K562 (cell line): Measurements from ENCODE around the gene STIM1.

Source experiments
- CHD2 ChIP-seq: IDR thresholded peaks from 2 replicates; pipeline ENCODE4 v1.6.1; 2011; ENCODE audit warnings: low read depth, low read length
- YY1 ChIP-seq, 3 experiments: IDR thresholded peaks; 2 replicates each; pipeline ENCODE4 v1.6.1; 2011; ENCODE audit warnings: low read length in 2 of 3, mild to moderate bottlenecking in 2 of 3, moderate library complexity in 2 of 3, borderline replicate concordance in 1 of 3, control low read depth in 1 of 3, low read depth in 1 of 3; ENCODE audit not compliant: insufficient read depth in 3 of 3, insufficient replicate concordance in 2 of 3, control insufficient read depth in 1 of 3, insufficient read length in 1 of 3; ENCODE audit errors: extremely low read depth in 1 of 3
- TF ChIP-seq, protein P1 (sequence below): fragments of 200-600 bp; sonication (generic); IDR thresholded peaks from one replicate; pipeline ENCODE4 v1.6.1; 2012; ENCODE audit warnings: mild to moderate bottlenecking, low read depth, low read length, inconsistent platforms
- TF ChIP-seq, protein P2 (sequence below), 2 experiments: fragments of 450-650 bp; formaldehyde crosslinking in 1 of 2; IDR thresholded peaks; 2 replicates each; pipeline versions ENCODE4 v1.4.0 to v1.6.1; 2014 to 2020; ENCODE audit warnings: mild to moderate bottlenecking in 2 of 2, borderline replicate concordance in 1 of 2, low read depth in 1 of 2

DNA sequence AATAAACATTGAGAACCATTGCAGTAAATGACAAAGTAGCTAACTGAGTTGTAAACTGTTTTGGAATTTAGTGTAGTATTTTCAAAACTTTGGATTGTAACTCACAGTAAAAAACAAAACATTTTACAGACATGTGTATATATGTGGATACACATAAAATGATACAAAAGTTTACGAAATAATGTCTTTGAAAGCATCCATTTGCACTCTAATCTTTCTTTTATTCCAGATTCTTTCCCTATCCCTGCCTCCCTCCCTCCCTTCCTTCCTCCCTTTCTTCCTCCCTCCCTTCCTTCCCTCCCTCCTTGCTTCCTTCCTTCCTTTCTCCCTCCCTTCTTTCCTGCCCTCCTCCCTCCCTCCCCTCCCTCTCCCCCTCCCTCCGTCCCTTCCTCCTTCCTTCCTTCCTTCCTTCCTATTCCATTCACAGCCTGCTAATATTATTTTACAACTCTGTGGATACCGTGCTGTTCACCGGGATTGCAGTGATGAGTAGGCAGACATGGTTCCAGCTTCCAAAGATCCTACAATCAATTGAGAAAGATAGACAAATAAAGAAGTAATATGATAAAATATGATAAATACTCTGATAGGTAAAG, 242.7 kb downstream of the STIM1 start:
- TF ChIP-seq, protein P1, sequence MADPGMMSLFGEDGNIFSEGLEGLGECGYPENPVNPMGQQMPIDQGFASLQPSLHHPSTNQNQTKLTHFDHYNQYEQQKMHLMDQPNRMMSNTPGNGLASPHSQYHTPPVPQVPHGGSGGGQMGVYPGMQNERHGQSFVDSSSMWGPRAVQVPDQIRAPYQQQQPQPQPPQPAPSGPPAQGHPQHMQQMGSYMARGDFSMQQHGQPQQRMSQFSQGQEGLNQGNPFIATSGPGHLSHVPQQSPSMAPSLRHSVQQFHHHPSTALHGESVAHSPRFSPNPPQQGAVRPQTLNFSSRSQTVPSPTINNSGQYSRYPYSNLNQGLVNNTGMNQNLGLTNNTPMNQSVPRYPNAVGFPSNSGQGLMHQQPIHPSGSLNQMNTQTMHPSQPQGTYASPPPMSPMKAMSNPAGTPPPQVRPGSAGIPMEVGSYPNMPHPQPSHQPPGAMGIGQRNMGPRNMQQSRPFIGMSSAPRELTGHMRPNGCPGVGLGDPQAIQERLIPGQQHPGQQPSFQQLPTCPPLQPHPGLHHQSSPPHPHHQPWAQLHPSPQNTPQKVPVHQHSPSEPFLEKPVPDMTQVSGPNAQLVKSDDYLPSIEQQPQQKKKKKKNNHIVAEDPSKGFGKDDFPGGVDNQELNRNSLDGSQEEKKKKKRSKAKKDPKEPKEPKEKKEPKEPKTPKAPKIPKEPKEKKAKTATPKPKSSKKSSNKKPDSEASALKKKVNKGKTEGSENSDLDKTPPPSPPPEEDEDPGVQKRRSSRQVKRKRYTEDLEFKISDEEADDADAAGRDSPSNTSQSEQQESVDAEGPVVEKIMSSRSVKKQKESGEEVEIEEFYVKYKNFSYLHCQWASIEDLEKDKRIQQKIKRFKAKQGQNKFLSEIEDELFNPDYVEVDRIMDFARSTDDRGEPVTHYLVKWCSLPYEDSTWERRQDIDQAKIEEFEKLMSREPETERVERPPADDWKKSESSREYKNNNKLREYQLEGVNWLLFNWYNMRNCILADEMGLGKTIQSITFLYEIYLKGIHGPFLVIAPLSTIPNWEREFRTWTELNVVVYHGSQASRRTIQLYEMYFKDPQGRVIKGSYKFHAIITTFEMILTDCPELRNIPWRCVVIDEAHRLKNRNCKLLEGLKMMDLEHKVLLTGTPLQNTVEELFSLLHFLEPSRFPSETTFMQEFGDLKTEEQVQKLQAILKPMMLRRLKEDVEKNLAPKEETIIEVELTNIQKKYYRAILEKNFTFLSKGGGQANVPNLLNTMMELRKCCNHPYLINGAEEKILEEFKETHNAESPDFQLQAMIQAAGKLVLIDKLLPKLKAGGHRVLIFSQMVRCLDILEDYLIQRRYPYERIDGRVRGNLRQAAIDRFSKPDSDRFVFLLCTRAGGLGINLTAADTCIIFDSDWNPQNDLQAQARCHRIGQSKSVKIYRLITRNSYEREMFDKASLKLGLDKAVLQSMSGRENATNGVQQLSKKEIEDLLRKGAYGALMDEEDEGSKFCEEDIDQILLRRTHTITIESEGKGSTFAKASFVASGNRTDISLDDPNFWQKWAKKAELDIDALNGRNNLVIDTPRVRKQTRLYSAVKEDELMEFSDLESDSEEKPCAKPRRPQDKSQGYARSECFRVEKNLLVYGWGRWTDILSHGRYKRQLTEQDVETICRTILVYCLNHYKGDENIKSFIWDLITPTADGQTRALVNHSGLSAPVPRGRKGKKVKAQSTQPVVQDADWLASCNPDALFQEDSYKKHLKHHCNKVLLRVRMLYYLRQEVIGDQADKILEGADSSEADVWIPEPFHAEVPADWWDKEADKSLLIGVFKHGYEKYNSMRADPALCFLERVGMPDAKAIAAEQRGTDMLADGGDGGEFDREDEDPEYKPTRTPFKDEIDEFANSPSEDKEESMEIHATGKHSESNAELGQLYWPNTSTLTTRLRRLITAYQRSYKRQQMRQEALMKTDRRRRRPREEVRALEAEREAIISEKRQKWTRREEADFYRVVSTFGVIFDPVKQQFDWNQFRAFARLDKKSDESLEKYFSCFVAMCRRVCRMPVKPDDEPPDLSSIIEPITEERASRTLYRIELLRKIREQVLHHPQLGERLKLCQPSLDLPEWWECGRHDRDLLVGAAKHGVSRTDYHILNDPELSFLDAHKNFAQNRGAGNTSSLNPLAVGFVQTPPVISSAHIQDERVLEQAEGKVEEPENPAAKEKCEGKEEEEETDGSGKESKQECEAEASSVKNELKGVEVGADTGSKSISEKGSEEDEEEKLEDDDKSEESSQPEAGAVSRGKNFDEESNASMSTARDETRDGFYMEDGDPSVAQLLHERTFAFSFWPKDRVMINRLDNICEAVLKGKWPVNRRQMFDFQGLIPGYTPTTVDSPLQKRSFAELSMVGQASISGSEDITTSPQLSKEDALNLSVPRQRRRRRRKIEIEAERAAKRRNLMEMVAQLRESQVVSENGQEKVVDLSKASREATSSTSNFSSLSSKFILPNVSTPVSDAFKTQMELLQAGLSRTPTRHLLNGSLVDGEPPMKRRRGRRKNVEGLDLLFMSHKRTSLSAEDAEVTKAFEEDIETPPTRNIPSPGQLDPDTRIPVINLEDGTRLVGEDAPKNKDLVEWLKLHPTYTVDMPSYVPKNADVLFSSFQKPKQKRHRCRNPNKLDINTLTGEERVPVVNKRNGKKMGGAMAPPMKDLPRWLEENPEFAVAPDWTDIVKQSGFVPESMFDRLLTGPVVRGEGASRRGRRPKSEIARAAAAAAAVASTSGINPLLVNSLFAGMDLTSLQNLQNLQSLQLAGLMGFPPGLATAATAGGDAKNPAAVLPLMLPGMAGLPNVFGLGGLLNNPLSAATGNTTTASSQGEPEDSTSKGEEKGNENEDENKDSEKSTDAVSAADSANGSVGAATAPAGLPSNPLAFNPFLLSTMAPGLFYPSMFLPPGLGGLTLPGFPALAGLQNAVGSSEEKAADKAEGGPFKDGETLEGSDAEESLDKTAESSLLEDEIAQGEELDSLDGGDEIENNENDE, result no peak
- TF ChIP-seq, protein P2, sequence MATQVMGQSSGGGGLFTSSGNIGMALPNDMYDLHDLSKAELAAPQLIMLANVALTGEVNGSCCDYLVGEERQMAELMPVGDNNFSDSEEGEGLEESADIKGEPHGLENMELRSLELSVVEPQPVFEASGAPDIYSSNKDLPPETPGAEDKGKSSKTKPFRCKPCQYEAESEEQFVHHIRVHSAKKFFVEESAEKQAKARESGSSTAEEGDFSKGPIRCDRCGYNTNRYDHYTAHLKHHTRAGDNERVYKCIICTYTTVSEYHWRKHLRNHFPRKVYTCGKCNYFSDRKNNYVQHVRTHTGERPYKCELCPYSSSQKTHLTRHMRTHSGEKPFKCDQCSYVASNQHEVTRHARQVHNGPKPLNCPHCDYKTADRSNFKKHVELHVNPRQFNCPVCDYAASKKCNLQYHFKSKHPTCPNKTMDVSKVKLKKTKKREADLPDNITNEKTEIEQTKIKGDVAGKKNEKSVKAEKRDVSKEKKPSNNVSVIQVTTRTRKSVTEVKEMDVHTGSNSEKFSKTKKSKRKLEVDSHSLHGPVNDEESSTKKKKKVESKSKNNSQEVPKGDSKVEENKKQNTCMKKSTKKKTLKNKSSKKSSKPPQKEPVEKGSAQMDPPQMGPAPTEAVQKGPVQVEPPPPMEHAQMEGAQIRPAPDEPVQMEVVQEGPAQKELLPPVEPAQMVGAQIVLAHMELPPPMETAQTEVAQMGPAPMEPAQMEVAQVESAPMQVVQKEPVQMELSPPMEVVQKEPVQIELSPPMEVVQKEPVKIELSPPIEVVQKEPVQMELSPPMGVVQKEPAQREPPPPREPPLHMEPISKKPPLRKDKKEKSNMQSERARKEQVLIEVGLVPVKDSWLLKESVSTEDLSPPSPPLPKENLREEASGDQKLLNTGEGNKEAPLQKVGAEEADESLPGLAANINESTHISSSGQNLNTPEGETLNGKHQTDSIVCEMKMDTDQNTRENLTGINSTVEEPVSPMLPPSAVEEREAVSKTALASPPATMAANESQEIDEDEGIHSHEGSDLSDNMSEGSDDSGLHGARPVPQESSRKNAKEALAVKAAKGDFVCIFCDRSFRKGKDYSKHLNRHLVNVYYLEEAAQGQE (IDR thresholded peaks at IDR 0.05; ENCODE audit: borderline replicate concordance), result no peak
- TF ChIP-seq, protein P2 (CRISPR knock-in tag; IDR thresholded peaks at IDR 0.05; ENCODE audit: low read depth), result no peak
- TF ChIP-seq YY1 (IDR thresholded peaks at IDR 0.05; ENCODE audit: borderline replicate concordance in 1 of 3, control insufficient read depth in 1 of 3, extremely low read depth in 1 of 3, insufficient read depth in 3 of 3, insufficient read length in 1 of 3, insufficient replicate concordance in 2 of 3, low read depth in 1 of 3, low read length in 2 of 3) (no peak), CHD2 (no peak)
